NCI-H345 treated with DMSO at 0.1 percent for 48 hours (cell line): ENCODE results near the gene FSTL4.
"Not testable (repeated sequence)": the region's sequence is repeated elsewhere in the genome, so short reads cannot be mapped to it uniquely, and the experiment has no call there.

ENCODE experiments used
- DNase-seq: peaks from one replicate; lab custom pipeline; 2025; ENCODE audit not compliant: unreplicated experiment; lab: John Stamatoyannopoulos, UW

Gene FSTL4

DNA sequence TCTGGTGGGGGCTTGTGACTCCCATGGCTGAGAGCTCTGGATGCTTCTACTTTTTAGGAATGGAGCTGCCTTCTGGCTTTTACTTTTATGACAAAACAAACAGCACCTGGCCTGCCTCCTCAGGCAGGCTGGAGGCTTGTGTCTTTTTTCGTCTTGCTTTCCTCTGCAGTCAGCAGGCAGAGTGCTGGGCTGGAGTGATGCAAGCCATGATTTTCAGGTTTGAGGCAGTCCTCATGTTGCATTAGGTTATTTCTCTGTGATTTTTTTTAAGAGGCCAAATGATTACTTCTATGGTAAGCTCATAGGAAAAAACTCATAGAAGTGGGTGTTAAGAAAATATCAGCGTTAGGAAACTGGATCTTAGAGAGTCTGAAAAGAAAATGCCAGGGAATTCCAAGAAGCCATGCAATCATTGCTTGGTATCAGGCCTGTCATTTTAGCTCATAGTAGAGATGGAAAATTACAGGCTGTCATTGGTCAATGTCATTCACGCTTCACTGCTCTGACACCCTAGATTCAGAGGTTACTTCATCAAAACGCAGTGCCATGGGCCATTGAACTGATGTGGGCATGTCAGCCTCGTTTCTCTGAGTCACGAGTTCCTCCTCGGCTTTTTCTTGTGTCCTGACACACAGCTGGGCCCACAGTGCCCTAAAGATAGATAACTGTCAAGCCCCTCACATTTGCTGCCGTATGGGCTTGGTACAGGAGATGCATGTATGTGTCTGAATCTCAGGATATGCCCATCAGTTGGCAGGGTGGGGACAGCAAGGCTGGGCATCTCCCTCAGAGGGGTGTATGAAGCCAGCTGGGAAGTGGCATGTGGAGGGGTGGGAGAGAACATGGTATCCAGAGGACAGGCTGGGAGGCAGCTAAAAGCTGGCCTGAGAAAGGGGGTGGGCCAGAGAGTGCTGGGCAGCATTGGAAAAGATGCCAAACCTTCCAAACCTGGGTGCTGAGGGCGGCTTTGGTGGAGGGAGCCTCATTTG is 408.7 kb downstream of the FSTL4 start:
- no peak for DNase-seq

DNA sequence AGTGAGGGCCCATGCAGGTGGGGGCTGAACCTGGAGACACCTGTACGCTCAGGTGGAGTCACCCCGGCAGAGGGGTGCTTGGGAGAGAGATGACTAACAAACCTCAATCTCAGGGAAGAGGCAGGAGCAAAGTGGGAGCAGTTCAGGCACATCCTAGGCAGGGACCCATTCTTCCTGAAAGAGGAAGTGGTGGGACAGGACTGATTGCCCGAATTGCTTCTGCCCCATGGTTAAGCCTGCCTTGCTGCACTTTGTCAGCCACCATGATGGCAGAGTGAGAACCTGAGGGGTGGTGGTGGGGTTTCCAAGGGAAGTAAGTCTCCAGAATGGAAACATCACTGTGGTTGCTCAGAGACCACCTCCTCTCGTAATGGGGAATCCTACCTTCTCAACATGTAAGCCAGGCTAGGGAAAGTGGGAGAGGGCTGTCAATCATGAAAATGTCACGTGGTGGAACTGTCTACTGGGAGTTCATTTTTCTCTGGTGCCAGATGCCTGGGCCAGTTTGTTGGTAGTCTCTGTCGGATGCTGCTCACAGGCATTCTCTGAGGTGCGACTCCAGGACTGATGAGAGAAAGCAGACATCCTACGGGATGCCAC is 410.2 kb downstream of the FSTL4 start:
- no peak for DNase-seq

DNA sequence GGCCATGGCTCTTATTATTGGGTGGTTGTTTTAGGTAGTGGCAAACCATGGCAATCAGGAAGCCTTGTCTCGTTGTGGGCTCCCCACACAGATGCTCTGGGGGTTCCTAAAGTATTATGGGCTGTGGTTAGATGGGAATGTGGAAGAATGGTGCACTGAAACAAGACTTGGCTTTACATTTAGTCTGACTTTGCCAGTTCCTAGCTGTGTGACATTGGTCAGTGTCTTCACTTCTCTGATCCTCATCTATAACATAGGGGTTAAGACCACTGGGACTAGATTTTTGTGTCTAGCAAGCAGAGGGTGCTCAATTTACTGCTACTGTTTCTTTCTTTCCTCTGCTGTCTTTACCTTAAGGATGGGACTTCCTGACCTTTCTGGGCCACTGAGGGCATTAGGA is 411.0 kb downstream of the FSTL4 start:
- no peak for DNase-seq

DNA sequence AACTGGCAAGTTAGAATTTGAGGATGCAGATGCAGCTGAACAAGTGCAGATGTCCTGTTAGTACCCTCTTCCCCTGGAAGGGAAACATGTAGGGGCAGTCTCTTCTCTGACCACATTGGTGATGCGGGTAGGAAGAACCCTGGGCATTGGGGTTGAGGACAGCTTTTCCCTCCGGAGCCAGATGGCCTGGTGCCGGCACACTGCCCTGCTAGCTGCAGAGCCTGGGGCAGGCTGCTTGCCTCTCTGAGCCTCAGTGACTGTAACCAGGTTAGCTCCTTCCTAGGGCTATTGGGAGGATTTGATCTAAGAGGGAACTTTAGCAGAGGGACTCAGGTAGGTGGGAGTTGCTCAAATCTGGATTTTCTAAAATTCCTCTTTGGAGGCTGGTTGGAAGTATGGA is 412.1 kb downstream of the FSTL4 start:
- no peak for DNase-seq

DNA sequence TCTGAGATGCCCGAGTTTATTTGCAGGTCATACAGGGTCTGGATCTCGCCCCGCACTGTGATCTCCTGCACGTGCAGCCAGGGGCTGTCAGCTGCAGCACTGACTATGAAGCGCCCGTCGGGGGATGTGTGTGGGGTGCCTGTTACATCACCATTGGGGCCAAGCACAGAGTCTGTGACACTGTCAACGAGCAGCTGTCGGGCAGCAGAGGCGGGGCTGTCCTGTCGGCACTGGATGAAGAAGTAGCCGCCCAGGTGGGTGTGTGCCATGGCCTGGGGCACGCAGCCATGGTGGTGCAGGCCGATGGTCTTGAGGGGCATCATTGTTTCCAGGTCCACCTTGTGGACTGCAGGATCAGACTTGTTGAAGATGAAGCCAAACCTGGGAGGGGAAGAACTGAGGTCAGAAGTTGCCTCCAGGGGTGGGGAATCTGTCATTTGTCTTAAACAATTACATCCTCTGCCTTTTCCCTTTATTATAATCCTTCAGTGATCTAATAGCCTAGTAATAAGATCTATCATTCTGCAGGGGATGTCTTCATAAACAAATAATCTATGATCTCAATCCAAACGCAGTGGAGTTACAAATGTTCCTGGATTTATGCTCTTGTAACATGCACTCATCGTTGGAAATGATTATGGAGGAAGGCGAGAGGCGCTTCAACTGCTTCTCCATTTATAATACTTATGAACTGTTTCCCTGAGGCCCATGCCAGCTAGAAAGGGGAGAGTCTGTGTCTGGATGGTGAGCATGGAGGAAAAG is 412.7 kb downstream of the FSTL4 start:
- no peak for DNase-seq

DNA sequence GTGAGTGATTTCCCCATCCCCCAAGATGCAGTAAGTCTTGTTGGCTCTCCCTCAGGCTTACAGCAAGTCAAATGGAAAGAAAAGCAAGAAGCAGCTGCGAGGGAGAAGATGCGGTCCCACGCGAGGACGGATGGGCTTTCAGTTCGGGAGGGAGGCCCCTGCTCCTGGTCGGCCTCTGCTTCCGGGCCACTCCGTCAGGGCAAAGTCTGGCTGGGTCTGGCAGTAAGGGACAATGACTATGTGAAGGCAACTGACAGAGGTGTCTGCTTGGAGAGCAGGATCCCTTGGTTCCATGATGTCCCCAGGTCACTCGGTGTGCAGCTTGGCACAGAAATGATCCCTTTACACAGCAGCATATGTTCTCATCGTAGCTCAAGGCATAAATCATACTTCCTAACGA is 413.8 kb downstream of the FSTL4 start:
- no peak for DNase-seq

DNA sequence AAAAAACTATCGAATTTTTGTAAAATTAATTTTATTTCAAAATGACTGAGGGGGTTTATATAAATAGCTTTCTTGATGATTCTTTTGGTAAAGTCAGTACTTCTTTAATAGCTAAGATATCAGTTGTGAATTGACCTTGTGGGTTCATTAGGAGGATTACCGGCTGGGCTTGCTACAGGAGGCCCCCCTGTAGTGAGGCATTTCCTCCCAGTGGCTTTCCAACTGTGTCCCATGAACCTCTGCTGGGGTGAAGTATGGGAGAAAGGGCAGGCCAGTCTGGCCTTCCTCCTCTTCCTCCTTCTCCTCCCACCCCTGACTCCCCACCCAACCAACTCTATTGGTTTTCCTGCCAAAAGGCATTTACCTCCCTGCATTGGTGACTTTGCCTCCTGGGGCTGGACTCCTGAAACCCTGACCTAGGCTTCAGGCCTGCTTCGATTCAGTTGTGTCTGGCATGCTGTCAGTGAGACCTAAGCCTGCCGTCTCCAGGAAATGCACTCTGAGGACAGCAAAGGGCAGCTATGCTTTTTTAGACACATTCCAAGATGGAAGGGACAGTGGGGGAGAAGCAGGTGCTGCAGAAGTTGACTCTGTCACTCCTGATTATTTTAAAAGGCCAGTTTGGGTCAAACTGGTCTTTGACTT is 415.8 kb downstream of the FSTL4 start:
- no peak for DNase-seq

DNA sequence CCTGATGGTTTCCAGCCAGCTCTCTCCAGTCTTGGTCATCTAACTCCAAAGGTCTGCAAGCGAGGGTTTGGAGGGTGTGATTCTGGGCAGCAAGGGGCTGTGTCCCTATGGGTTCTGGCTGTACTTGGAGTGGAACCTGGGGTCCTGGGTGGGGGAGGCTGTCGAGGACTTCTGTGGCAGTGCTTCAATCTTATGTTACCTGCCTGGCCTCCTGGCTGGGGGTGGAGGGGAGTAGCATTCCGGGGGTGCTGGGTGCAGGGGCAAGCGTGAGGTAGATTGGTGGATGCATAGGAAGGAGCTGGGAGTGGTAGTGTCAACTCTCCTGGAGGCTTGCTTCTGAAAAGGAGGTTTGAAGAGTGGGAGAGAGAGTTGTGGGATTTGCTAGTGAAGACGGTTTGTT is 417.1 kb downstream of the FSTL4 start:
- no peak for DNase-seq

DNA sequence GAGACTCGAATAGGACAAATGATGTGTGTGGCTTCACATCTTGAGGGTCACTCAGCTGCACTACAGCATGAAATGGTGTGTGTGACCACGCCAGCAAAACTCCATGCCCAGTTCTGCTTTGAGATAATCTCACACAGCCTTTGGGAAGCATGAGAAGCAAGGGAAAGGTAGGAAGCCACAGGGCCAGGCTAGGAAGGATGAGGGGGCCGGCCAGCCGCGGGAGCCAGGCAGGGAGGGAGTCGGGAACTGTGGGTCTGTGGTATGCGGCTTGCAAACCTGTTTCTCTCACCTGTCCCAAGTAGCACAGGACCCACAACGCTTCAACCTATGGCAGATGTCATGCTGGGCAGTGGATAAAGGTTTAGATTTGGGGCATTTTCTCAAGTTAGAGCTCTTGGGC is 418.5 kb downstream of the FSTL4 start:
- no peak for DNase-seq

DNA sequence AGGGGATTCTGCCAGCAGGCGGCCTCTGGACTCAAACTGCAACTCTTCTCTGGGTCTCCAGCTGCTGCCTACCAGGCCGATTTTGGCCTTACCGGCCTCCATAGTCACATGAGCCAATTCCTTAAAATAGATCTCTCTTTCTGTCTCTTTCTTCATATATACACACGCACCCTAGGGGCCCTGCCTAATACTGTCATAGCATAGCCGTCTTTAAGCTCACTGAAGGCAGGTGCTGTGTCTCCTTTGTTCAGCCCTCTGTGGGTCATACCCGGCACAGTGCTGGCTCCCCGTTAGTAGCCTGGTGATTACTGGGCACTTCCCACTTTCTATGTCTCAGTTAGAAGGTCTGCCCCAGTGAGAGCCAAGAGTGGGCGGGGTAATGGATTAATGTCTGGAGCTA is 419.6 kb downstream of the FSTL4 start:
- DNase-seq: no peak

DNA sequence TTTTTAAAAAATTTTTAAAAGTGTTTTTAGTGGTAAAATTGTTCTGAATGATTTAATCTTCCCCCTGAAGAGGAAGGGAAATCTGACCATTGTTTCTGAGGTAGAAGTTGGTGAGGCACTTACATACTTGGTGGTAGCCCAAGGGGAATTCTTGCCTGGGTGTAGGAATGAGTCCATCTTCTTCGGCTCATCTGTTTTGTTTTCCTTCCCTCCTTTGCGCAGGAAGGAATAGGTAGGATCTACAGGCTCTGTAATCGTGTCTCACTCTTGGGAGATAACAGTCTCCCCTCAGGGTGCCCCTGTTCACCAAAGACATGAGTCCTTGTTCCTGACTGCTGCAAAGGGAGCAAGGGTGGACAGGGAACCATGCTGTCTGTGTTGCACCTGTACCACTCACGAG is 422.5 kb downstream of the FSTL4 start:
- no peak for DNase-seq

DNA sequence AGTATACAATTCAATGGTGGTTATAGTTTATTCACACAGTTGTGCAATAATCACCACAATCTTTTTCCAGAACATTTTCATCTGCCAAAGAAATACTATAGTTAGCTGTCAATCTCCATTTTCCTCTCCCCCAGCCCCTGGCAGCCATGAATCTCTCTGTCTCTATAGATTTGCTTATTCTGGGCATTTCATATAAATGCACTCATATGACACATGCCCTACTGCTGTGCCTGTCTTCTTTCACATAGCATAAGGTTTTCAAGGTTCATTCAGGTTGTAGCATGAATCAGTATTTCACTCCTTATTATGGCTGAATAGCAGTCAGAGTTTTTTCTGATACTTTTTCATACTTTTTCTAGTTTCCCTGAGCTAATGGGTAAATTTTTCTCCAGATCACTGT is 432.9 kb downstream of the FSTL4 start:
- DNase-seq: no peak

DNA sequence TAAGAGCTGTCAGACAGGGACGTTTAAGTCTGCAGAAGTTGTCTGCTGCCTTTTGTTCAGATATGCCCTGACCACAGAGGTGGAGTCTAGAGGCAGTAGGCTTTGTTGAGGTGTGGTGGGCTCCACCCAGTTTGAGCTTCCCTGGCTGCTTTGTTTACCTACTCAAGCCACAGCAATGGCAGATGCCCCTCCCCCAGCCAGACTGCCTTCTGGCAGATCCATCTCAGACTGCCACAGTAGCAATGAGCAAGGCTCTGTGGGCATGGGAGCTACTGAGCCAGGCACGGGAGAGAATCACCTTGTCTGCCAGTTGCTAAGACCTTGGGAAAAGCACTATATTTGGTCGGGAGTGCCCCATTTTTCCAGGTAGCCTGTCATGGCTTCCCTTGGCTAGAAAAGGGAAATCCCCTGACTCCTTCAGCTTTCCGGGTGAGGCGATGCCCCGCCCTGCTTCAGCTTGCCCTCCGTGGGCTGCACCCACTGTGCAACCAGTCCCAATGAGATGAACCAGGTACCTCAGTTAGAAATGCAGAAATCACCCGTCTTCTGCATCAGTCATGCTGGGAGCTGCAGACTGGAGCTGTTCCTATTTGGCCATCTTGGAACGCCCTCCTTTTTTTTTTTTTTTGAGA is 441.5 kb downstream of the FSTL4 start:
- not testable (repeated sequence) for DNase-seq

DNA sequence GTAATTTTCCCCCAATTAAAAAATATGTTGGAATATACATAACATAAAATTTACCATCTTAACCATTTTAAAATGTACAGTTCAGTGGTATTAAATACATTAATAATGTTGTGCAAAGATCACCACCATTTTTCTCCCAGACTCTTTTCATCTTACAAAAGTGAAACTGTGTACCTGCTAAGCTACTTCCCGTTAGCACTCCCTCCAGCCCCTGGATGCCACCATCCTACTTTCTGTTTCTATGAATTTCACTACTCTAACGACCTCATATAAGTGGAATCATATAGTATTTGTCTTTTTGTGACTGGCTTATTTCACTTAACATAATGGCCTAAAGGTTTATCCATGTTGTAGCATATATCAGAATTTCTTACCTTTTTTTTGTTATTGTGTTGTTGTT is 447.6 kb downstream of the FSTL4 start:
- no peak for DNase-seq

DNA sequence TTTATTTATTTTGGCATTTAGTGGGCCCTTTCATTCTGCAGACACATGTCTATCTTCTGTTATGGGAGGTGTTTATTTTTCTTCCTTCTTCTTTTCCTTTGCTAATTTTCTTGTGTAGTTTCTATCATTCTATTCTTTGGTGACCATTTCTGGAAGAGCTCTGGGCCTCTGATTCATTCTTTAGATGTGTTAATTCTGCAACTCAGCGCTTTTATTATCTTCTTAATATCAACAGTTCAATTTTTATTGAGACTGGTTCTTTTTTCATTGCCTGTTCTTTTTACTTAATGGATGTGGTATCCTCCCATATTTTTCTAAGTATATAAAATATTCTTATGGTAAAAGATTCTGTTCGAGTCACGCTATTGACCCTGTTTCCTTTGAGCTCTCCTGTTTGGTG is 448.5 kb downstream of the FSTL4 start:
- DNase-seq: no peak

DNA sequence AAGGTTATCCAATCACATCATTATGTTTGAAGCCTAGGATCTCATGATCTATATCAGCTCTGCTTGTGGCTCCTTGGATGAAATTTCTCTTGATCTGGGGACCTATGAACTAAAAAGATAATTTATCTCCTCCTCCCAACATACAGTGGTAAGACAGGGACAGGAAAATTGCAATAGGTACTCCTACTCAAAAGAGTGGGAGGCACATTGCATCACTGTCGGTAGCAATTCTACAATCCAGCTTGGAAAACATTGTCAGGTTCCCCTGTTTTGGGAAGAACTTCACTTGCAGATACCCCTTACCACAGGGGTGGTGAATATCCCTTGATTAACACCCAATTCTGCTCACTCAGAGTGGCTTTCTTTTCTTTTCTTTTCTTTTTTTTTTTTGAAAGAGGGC is 452.8 kb downstream of the FSTL4 start:
- no peak for DNase-seq

DNA sequence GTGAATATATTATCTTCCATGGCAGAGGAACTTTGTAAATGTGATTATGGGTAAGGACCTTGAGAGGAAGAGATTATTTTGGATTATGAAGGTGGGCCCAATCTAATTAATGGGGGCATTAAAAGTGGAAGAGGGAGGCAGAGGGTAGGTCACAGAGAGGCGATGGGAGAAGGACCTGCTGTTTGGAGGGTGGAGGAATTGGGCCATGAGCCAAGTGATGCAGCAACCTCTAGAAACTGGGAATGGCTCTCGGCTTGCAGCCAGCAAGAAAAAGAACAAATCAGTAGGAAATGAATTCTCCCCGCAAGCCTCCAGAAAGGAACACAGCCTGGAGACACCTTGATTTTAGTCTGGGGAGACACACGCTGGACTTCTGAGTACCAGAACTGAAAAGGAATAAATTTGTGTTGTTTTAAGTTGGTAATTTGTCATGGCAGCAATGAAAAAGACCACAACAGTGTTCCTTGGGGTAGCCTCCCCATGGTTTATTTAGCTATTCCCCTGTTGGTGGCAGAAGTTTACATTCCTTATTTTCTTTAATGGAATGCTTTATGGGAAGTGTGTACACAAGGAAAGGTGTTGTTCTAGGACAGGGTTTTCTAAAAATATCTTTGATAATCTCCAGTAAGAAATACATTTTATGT is 456.9 kb downstream of the FSTL4 start:
- no peak for DNase-seq

DNA sequence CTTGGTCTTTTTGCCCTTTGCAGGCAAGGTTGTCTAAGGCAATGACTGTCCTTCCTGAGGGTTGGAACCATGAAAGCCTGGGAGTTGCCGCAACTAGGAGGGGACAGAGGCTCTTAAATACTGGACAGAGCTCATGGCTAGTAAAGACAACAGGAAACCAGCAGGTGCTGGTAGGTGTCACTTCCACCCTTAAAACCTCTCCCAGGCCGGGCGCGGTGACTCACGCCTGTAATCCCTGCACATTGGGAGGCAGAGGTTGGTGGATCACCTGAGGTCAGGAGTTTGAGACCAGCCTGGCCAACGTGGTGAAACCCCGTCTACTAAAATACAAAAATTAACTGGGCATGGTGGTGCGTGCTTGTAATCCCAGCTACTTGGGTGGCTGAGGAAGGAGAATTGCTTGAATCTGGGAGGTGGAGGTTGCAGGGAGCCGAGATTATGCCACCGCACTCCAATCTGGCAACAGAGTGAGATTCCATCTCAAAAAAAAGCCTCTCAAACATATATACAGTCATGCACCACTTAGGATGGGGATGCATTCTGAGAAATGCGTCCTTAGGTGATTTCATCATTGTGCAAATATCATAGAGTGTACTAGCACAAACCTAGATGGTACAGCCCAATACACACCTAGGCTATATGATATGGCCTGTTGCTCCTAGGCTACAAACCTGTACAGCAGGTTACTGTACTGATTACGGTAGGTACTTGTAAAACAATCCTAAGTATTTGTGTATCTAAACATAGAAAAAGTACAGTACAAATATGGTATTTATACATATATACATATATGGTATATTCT is 457.9 kb downstream of the FSTL4 start:
- DNase-seq: no peak

DNA sequence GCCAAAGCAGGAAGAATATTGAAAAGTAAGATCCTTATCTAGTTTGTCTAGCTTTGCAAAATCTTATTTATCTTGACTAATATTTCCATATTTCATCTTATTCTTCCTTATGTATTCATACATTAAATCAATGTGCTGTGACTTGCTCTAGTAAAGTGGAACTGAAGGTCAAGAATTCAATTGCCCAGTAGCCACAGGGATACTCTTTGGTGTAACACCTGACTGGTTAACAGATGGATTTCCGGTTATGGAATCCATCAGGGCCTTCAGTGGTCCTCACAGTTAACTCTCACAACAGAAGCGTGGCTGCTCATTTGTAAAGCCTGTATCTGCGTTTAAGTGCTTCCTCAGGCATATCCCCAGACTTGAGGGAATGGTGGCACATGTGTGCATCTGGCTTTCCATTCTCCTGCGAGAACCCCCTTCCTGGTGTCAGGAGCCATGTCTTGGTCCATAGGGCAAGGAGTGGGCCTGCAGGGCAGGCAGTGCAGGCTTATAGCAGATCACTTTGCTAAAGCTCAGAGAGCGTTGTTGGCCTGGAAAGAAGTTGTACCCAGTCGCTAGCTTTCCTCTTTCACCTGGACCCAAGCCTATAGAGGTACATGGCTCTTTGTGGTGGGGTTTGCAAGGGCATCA is 461.3 kb downstream of the FSTL4 start:
- DNase-seq: no peak
